HepG2 (cell line): ENCODE results near the gene POC1A. TPM values are rescaled to one million over a fixed set of nuclear protein-coding genes. Genes with fewer than 3 reads are reported as not detected.

ENCODE experiments used
- ATAC-seq: fragments of 200-7000 bp; cut with Tn5 transposase; 3 replicates; pipeline ENCODE4 v1.9.1; 2020; ENCODE audit warnings: mild to moderate bottlenecking, moderate library complexity
- BruUV-seq: library from RNA; stranded (reverse); fragments of 400-500 nt; replicated peaks from 2 replicates; lab custom pipeline; 2021; lab: Mats Ljungman, UMichigan
- CTCF ChIA-PET: fragments of 300-600 bp; formaldehyde crosslinking; extraction: SDS; loops from one replicate; lab custom pipeline; 2021; ENCODE audit warnings: low total read pairs, inconsistent platforms, low intra/inter-chr PET ratio; lab: Yijun Ruan, JAX
- POLR2A ChIA-PET: fragments of 350-600 bp; sonication (Branson Sonifier 250); formaldehyde crosslinking; loops from one replicate; lab custom pipeline; 2020; ENCODE audit warnings: antibody characterized with exemption, inconsistent platforms; lab: Yijun Ruan, JAX
- DNase-seq: peaks from one replicate; pipeline ENCODE4 v3.0.0-alpha.2; 2015; ENCODE audit warnings: low spot score
- FAIRE-seq: peaks from 3 replicates; lab custom pipeline; 2011; peaks lifted over from hg19 to GRCh38; lab: Jason Lieb, UNC
- H2AFZ ChIP-seq: one replicate; pipeline ENCODE4 v1.6.1; 2011; ENCODE audit warnings: low read length, inconsistent platforms
- H3K27ac ChIP-seq: fragments of 300-600 bp; 3 replicates; pipeline ENCODE4 v1.8.0; 2011; ENCODE audit warnings: mixed run types, mild to moderate bottlenecking, mixed read lengths, low read length, inconsistent platforms; ENCODE audit not compliant: insufficient read depth; ENCODE audit errors: extremely low read length
- H3K27me3 ChIP-seq, 2 experiments: fragments of 200-600 bp in 1 of 2; 2 replicates in 1 of 2; 3 replicates in 1 of 2; pipeline versions ENCODE4 v1.6.0 to v1.8.0; 2011; ENCODE audit warnings: low read length in 2 of 2, mild to moderate bottlenecking in 2 of 2, moderate library complexity in 2 of 2, inconsistent platforms in 1 of 2; ENCODE audit not compliant: insufficient read depth in 2 of 2, control insufficient read depth in 1 of 2
- H3K36me3 ChIP-seq, 2 experiments: fragments of 200-600 bp in 1 of 2; replicated peaks in 1 of 2; 2 replicates in 1 of 2; 3 replicates in 1 of 2; pipeline versions ENCODE4 v1.5.1 to v1.8.0; 2011; ENCODE audit warnings: low read length in 2 of 2, inconsistent platforms in 1 of 2; ENCODE audit not compliant: insufficient read depth in 2 of 2, control insufficient read depth in 1 of 2
- H3K4me1 ChIP-seq: 2 replicates; pipeline ENCODE4 v1.5.1; 2012; ENCODE audit warnings: low read length, inconsistent platforms; ENCODE audit not compliant: insufficient read depth
- H3K4me2 ChIP-seq: 2 replicates; pipeline ENCODE4 v1.6.0; 2011; ENCODE audit warnings: low read depth, low read length, inconsistent platforms
- H3K4me3 ChIP-seq, 3 experiments: fragments of 200-600 bp in 1 of 3; sonication (generic), shearing (Covaris generic) in 1 of 3; replicated peaks in 1 of 3; 2 replicates each; pipeline ENCODE4 v1.5.1; 2011 to 2016; ENCODE audit warnings: low read length in 3 of 3, inconsistent platforms in 2 of 3, low read depth in 2 of 3, mild to moderate bottlenecking in 2 of 3, control low read depth in 1 of 3, mixed read lengths in 1 of 3; ENCODE audit not compliant: insufficient read depth in 1 of 3
- H3K79me2 ChIP-seq: one replicate; pipeline ENCODE4 v1.6.1; 2011; ENCODE audit warnings: low read length, inconsistent platforms; ENCODE audit not compliant: insufficient read depth
- H3K9ac ChIP-seq: 2 replicates; pipeline ENCODE4 v1.6.0; 2011; ENCODE audit warnings: mild to moderate bottlenecking, low read depth, low read length, inconsistent platforms; ENCODE audit not compliant: insufficient read depth
- H3K9me3 ChIP-seq: 2 replicates; pipeline ENCODE4 v1.5.1; 2012; ENCODE audit warnings: mild to moderate bottlenecking, low read length
- H4K20me1 ChIP-seq: 2 replicates; pipeline ENCODE4 v1.6.0; 2011; ENCODE audit warnings: inconsistent platforms, mild to moderate bottlenecking, low read length, moderate library complexity; ENCODE audit not compliant: insufficient read depth
- AGO2 ChIP-seq: fragments of 200-400 bp; formaldehyde crosslinking; optimal IDR thresholded peaks from 2 replicates; pipeline ENCODE3; 2017; ENCODE audit warnings: mild to moderate bottlenecking, low read depth, low read length, moderate library complexity
- FOSL2 ChIP-seq: sonication (generic); formaldehyde crosslinking; IDR thresholded peaks from 2 replicates; pipeline ENCODE4 v1.4.0; 2020; ENCODE audit warnings: missing genetic modification reagents
- FOXA3 ChIP-seq: IDR thresholded peaks from 2 replicates; pipeline ENCODE4 v1.6.1; 2016; ENCODE audit warnings: missing genetic modification reagents, missing compliant biosample characterization
- GMEB2 ChIP-seq: IDR thresholded peaks from 2 replicates; pipeline ENCODE4 v1.6.1; 2016; ENCODE audit warnings: missing biosample characterization, missing genetic modification reagents, low read depth
- HMG20A ChIP-seq: IDR thresholded peaks from 2 replicates; pipeline ENCODE4 v1.6.1; 2016; ENCODE audit warnings: borderline replicate concordance
- HMG20B ChIP-seq: conservative IDR thresholded peaks from 2 replicates; pipeline ENCODE4 v1.6.1; 2016; ENCODE audit warnings: missing genetic modification reagents, missing compliant biosample characterization
- MAFK ChIP-seq, 2 experiments: IDR thresholded peaks in 1 of 2; conservative IDR thresholded peaks in 1 of 2; 2 replicates each; pipeline ENCODE4 v1.6.1; 2011; ENCODE audit warnings: improper control_type of control experiment in 2 of 2, low read length in 2 of 2
- PCBP2 ChIP-seq: fragments of 200-400 bp; formaldehyde crosslinking; optimal IDR thresholded peaks from 2 replicates; pipeline ENCODE3; 2018; ENCODE audit warnings: low read length, low read depth; ENCODE audit not compliant: poor library complexity, severe bottlenecking
- POGK ChIP-seq: sonication (generic); formaldehyde crosslinking; conservative IDR thresholded peaks from 2 replicates; pipeline ENCODE4 v1.8.0; 2022; ENCODE audit warnings: mild to moderate bottlenecking, moderate library complexity, missing genetic modification reagents
- RFX5 ChIP-seq: IDR thresholded peaks from 2 replicates; pipeline ENCODE4 v1.6.1; 2011; ENCODE audit warnings: low read depth, low read length, improper control_type of control experiment
- SMC3 ChIP-seq: IDR thresholded peaks from 2 replicates; pipeline ENCODE4 v1.6.1; 2011; ENCODE audit warnings: low read length, improper control_type of control experiment
- SNAPC2 ChIP-seq: sonication (generic); formaldehyde crosslinking; IDR thresholded peaks from 2 replicates; pipeline ENCODE4 v1.8.1; 2022; ENCODE audit warnings: mild to moderate bottlenecking, missing genetic modification reagents
- SOX6 ChIP-seq, 2 experiments: fragments of 450-650 bp in 1 of 2; sonication (generic) in 1 of 2; formaldehyde crosslinking in 1 of 2; IDR thresholded peaks; 2 replicates each; pipeline versions ENCODE4 v1.4.0 to v1.6.1; 2017 to 2020; ENCODE audit warnings: antibody characterized with exemption in 1 of 2, mild to moderate bottlenecking in 1 of 2, missing genetic modification reagents in 1 of 2
- TBX2 ChIP-seq: sonication (generic); formaldehyde crosslinking; IDR thresholded peaks from 2 replicates; pipeline ENCODE4 v1.5.0; 2020; ENCODE audit warnings: missing genetic modification reagents, mild to moderate bottlenecking, borderline replicate concordance
- TSC22D2 ChIP-seq: sonication (generic); formaldehyde crosslinking; IDR thresholded peaks from 2 replicates; pipeline ENCODE4 v1.5.1; 2020; ENCODE audit warnings: missing genetic modification reagents, mild to moderate bottlenecking, borderline replicate concordance
- ZNF101 ChIP-seq: sonication (generic); formaldehyde crosslinking; IDR thresholded peaks from 2 replicates; pipeline ENCODE4 v1.4.0; 2020; ENCODE audit warnings: mild to moderate bottlenecking, low read depth, missing genetic modification reagents, borderline replicate concordance
- ZNF512 ChIP-seq: sonication (generic); formaldehyde crosslinking; IDR thresholded peaks from 2 replicates; pipeline ENCODE4 v1.4.0; 2020; ENCODE audit warnings: mild to moderate bottlenecking, missing genetic modification reagents
- ZNF644 ChIP-seq: IDR thresholded peaks from 2 replicates; pipeline ENCODE4 v1.6.1; 2016; ENCODE audit warnings: low read depth
- ZNF775 ChIP-seq: sonication (generic); formaldehyde crosslinking; IDR thresholded peaks from 2 replicates; pipeline ENCODE4 v1.4.0; 2020; ENCODE audit warnings: missing genetic modification reagents, mild to moderate bottlenecking, moderate library complexity, borderline replicate concordance
- ZNF788 ChIP-seq: sonication (generic); formaldehyde crosslinking; IDR thresholded peaks from 2 replicates; pipeline ENCODE4 v1.5.0; 2020; ENCODE audit warnings: mild to moderate bottlenecking, missing genetic modification reagents, borderline replicate concordance
- WGBS: methylation state at CpG from one replicate; pipeline ENCODE4 v1.1.6; 2017; ENCODE audit warnings: low lambda C conversion rate; 5-methylcytosine and 5-hydroxymethylcytosine counted together
- in situ Hi-C: cut with HindIII; loops from 2 replicates; pipeline ENCODE4 v1.10.0; 2017; ENCODE audit warnings: low pct_unique_long_range_greater_than_20kb; ENCODE audit not compliant: extremely low pct_ligation_motif_present
- intact Hi-C: fragments of 100-400 bp; cut with micrococcal nuclease; formaldehyde crosslinking; loops from one replicate; pipeline ENCODE4 v1.10.0; 2022; ENCODE audit not compliant: unreplicated experiment
- polyA plus RNA-seq, 8 experiments: library from polyadenylated mRNA; depleted of rRNA in 3 of 8; stranded (reverse) in 7 of 8; unstranded in 1 of 8; fragments of >200 nt; fragmentation: Illumina TruSeq in 4 of 8; extraction: Trizol in 4 of 8; gene quantifications; 2 replicates each; pipeline versions ENCODE4 v1.2.1 to v1.2.3, GENCODE V29; 2011 to 2016; ENCODE audit warnings: low read depth in 4 of 8, missing spikeins in 1 of 8, mixed read lengths in 1 of 8; ENCODE audit not compliant: insufficient read depth in 1 of 8
- total RNA-seq, 5 experiments: library from RNA; depleted of rRNA; stranded (reverse); fragments of >200 nt; fragmentation: Illumina TruSeq; extraction: Trizol; gene quantifications; 2 replicates each; pipeline ENCODE4 v1.2.3, GENCODE V29; 2016; ENCODE audit warnings: low read depth in 1 of 5

POC1A gene
- total and polyA plus RNA-seq, 2 of the 13 experiments (the other 11 are each of a cell fraction or from before 2014, with no cell fraction given) = 14.6 to 20.0 TPM

- DNase-seq (peak; percentile 42), ATAC-seq (peak; percentile 44), FAIRE-seq (peak; percentile 26)
- CTCF ChIA-PET = no interaction called here
- H3K27ac ChIP-seq = no peak overlapping the region
- H3K79me2 ChIP-seq = no peaks in the 10 kb centered on the region
- BruUV-seq = no TSS peak
- H3K36me3 ChIP-seq = no peaks in the 10 kb centered on the region
- no CpG with 5 or more reads among the region's 1 CpG for WGBS
- H3K27me3 ChIP-seq = peaks cover 0 to 3% of the 10 kb centered on the region in 2 experiments; a peak in 1 of 5 replicates
- no peaks in the 10 kb centered on the region for H3K9me3 ChIP-seq
- H3K9ac ChIP-seq = no peak overlapping the region
- no peaks in the 10 kb centered on the region for H4K20me1 ChIP-seq
- peaks cover 67% of the 10 kb centered on the region for H3K4me1 ChIP-seq
- in situ Hi-C loops = no loop called here
- H3K4me2 ChIP-seq = peak overlapping the region; percentile 55
- no peak overlapping the region for H2AFZ ChIP-seq
- H3K4me3 ChIP-seq = no peak overlapping the region
- POLR2A ChIA-PET = interaction anchor here (0.9 to 1.6 kb wide), 3 partner anchors 9 to 22 kb away, joined by 3 to 8 read pairs (median 3); no protein-coding TSS in a partner anchor
- intact Hi-C loops = no loop called here
- TF ChIP-seq ZNF512 (CRISPR knock-in tag) (no peak), ZNF644 (CRISPR knock-in tag) (0 out of 2 replicates have a peak, but pooled peaks have one; percentile 14), HMG20B (CRISPR knock-in tag) (no peak), TBX2 (CRISPR knock-in tag) (0 out of 2 replicates have a peak, but pooled peaks have one; percentile 26), MAFK (conservative IDR thresholded peaks at IDR 0.05 in 1 of 2, IDR thresholded peaks at IDR 0.05 in 1 of 2; ENCODE audit: low read length in 2 of 2) (no peak), HMG20A (CRISPR knock-in tag) (peak; percentile 43; the same call in 1 of the 2 replicates), FOSL2 (0 out of 2 replicates have a peak, but pooled peaks have one; percentile 3), POGK (no peak), GMEB2 (no peak), ZNF101 (no peak), PCBP2 (no peak), RFX5 (no peak), SMC3 (no peak), ZNF775 (CRISPR knock-in tag) (no peak), AGO2 (no peak), TSC22D2 (CRISPR knock-in tag) (no peak), FOXA3 (peak; percentile 56; the same call in 1 of the 2 replicates), SOX6 (IDR thresholded peaks at IDR 0.05) (no peak), SOX6 (CRISPR knock-in tag; IDR thresholded peaks at IDR 0.05) (peak; percentile 31; the same call in 1 of the 2 replicates), ZNF788 (CRISPR knock-in tag) (no peak), SNAPC2 (CRISPR knock-in tag) (no peak)
These were observed 34.3 kb upstream of the POC1A start for GRCh38 chr3:52188556-52188955.
